Measurements from ENCODE around the gene JAKMIP2.

DNA sequence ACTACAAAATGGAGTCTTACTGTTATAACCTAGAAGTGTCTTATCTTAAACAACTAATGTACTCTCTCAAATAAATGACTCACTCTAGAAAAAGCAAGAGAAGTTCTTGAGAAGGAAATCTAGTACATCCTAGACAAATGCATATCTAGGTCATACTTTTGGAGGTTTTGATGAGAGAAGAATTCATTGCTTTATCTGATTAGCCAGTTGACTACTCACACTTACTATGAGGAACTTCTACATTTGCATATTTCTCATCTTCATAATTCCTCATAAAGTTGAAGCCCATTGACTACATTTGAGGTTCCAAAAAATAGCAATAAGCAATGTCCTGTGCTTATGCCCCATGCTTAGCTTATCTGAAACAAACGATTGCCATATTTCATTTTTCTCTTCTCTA, 2.8 kb downstream of the JAKMIP2 start:
- TF ChIP-seq POLR2A (IDR thresholded peaks at IDR 0.05; ENCODE audit: low read length) (no peak), GATA1 (IDR thresholded peaks at IDR 0.05; ENCODE audit: low read depth, low read length) (no peak)
